ENCODE results near the gene PTPRE. TPM values are rescaled to one million over a fixed set of nuclear protein-coding genes. Genes with fewer than 3 reads are reported as not detected.

PTPRE gene
- total and polyA plus RNA-seq, 9 donors: 2.1 to 15.5 (median 6.9) TPM

DNA sequence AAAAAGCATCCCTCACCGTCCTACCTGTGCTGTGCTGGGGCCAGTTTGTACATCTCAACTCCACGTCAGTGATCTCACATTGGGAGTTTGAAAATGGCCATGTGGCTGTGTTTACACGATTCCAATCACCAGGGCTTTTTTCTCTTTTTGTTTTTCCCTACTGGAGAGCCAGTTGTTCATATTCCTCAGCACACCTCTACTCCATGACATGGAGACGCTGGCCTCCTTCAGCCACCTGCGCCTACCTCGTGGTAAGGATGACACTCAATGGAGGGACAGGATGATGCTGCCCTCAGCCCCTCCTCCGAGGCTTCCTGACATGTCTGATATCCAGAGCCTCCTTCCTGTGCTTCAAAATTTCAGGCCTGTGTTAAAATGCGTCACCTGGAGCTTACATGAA, 24.5 kb upstream of the PTPRE start:
- Histone ChIP-seq H3K4me1 (ENCODE audit: insufficient read depth) (no peaks in the 10 kb centered on the region), H3K4me3 (no peak overlapping the region), H3K27ac (no peak overlapping the region), H3K27me3 (no peaks in the 10 kb centered on the region), H3K9me3 (no peaks in the 10 kb centered on the region), H3K36me3 (no peaks in the 10 kb centered on the region)
- 81 to 89% (median 88%) methylated on average over 8 of the region's 8 CpGs for WGBS, 3 donors
- TF ChIP-seq POLR2A (IDR thresholded peaks at IDR 0.05) (no peak), EP300 (IDR thresholded peaks at IDR 0.05) (no peak)
- TF ChIP-seq, protein P1, sequence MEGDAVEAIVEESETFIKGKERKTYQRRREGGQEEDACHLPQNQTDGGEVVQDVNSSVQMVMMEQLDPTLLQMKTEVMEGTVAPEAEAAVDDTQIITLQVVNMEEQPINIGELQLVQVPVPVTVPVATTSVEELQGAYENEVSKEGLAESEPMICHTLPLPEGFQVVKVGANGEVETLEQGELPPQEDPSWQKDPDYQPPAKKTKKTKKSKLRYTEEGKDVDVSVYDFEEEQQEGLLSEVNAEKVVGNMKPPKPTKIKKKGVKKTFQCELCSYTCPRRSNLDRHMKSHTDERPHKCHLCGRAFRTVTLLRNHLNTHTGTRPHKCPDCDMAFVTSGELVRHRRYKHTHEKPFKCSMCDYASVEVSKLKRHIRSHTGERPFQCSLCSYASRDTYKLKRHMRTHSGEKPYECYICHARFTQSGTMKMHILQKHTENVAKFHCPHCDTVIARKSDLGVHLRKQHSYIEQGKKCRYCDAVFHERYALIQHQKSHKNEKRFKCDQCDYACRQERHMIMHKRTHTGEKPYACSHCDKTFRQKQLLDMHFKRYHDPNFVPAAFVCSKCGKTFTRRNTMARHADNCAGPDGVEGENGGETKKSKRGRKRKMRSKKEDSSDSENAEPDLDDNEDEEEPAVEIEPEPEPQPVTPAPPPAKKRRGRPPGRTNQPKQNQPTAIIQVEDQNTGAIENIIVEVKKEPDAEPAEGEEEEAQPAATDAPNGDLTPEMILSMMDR (IDR thresholded peaks at IDR 0.05): no peak
- intact Hi-C loops (cut with DNase I): no loop called here
- no peak for DNase-seq

DNA sequence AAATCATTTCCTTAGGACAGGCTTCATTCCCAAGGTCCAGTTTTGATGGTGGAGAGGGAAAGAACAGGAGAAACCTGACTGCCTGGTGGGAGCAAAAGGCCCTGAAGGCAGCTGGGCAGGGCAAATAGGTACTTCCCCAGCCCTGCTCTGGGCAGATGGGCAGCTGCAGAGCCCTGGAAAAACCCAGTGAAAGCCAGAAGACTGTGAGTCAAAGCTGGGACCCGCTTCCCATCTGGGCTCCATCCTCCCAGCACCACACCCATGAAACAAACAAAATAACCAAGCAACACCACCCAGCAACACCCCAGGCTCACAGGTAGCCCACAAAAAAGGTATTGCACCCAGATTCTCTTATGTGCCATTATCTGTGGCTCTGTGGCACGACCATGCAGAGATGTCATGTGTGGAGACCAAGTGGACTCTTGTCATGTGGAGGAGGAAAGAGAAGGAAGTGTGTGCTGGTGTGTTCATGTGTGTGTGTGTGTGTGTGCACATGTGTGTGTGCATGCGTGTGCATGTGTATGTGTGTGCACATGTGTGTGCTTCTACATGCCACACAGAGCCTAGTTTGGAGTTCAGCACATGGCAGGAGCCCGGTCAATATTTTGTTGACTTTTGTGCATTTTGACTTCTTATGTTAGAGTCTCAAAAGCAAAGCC, 24.0 kb upstream of the PTPRE start:
- DNase-seq: no peak
- no peaks in the 10 kb centered on the region for H3K9me3 ChIP-seq
- TF ChIP-seq POLR2A (IDR thresholded peaks at IDR 0.05) (no peak), EP300 (IDR thresholded peaks at IDR 0.05) (no peak)
- TF ChIP-seq, protein P1 (IDR thresholded peaks at IDR 0.05): no peak
- H3K27me3 ChIP-seq: no peaks in the 10 kb centered on the region
- H3K4me3 ChIP-seq: no peak overlapping the region
- no peaks in the 10 kb centered on the region for H3K36me3 ChIP-seq
- WGBS, 3 donors: 77 to 89% (median 83%) methylated on average over 4 of the region's 4 CpGs
- intact Hi-C loops (cut with DNase I): no loop called here
- H3K27ac ChIP-seq: no peak overlapping the region
- H3K4me1 ChIP-seq (ENCODE audit: insufficient read depth): peaks cover 2% of the 10 kb centered on the region

DNA sequence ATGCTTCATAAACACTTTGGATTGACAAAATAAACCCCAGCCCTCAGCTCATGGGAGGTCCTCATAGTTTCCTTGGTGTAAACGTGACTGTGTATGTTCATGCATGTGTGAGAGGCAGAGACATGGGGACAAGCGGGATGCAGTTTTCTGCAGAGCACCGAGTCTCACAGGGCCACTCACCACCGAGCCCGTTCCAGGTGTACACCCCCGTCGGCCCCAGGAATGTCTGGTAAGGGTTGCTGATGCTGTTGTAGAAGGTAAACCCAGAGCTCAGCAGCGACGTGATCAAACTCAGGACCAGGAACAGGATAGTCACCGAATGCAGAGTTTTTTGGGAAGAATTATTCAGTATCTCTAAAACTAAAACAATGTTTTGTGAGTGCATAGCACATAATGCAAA, 23.4 kb upstream of the PTPRE start:
- Histone ChIP-seq H3K36me3 (no peaks in the 10 kb centered on the region), H3K27me3 (no peaks in the 10 kb centered on the region), H3K9me3 (no peaks in the 10 kb centered on the region), H3K27ac (no peak overlapping the region), H3K4me3 (no peak overlapping the region), H3K4me1 (ENCODE audit: insufficient read depth) (peaks cover 2% of the 10 kb centered on the region)
- DNase-seq: no peak
- no peak for TF ChIP-seq POLR2A (IDR thresholded peaks at IDR 0.05)
- TF ChIP-seq EP300 (IDR thresholded peaks at IDR 0.05): no peak
- TF ChIP-seq, protein P1 (IDR thresholded peaks at IDR 0.05): no peak
- intact Hi-C loops (cut with DNase I): no loop called here
- WGBS, 3 donors: 85 to 91% (median 89%) methylated on average over 10 of the region's 10 CpGs

DNA sequence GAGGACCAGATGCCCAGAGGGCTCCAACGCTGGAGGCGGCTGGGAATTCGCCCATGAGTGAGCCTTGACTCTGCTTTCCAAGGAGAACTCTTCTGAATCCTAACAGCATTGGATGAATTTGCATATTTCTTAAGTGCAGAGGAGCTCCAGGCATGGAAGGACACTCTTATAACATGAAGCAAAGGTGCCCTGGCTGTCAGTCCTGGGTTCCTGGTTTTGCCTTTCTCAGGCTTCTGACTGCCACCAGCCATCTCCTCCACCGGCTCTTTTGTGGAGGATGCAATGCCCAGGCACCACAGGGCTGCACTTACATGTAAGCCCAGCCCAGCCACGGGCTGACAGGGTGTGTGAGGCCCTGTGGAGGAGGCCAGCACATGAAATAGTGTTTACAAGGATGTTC, 22.4 kb upstream of the PTPRE start:
- DNase-seq: no peak
- H3K4me1 ChIP-seq (ENCODE audit: insufficient read depth): peaks cover 2% of the 10 kb centered on the region
- H3K27me3 ChIP-seq: no peaks in the 10 kb centered on the region
- WGBS, 3 donors: 80 to 87% (median 83%) methylated on average over 5 of the region's 5 CpGs
- no peaks in the 10 kb centered on the region for H3K36me3 ChIP-seq
- no peak overlapping the region for H3K27ac ChIP-seq
- no peak for TF ChIP-seq POLR2A (IDR thresholded peaks at IDR 0.05)
- TF ChIP-seq EP300 (IDR thresholded peaks at IDR 0.05): no peak
- TF ChIP-seq, protein P1 (IDR thresholded peaks at IDR 0.05): no peak
- H3K9me3 ChIP-seq: no peaks in the 10 kb centered on the region
- no peak overlapping the region for H3K4me3 ChIP-seq
- intact Hi-C loops (cut with DNase I): no loop called here
